MM.1S (cell line): Measurements from ENCODE around the gene AMBRA1.

Experiments
- DNase-seq: peaks from one replicate; pipeline ENCODE4 v3.0.0-alpha.2; 2015
- H2AFZ ChIP-seq: fragments of 300-600 bp; sonication (generic); 2 replicates; pipeline ENCODE4 v1.6.0; 2016; ENCODE audit warnings: antibody characterized with exemption, low read length
- H3F3A ChIP-seq: fragments of 300-600 bp; sonication (generic); 2 replicates; pipeline ENCODE4 v1.6.1; 2016; ENCODE audit warnings: mild to moderate bottlenecking, antibody characterized with exemption, low read length, moderate library complexity, mixed read lengths; ENCODE audit not compliant: insufficient read depth
- H3K27ac ChIP-seq: fragments of 300-600 bp; sonication (generic); 2 replicates; pipeline ENCODE4 v1.5.1; 2016; ENCODE audit warnings: mild to moderate bottlenecking, low read length
- H3K27me3 ChIP-seq: fragments of 300-600 bp; sonication (generic); replicated peaks from 2 replicates; pipeline ENCODE4 v1.6.0; 2016; ENCODE audit warnings: low read length; ENCODE audit not compliant: insufficient read depth
- H3K36me3 ChIP-seq: fragments of 300-600 bp; sonication (generic); replicated peaks from 2 replicates; pipeline ENCODE4 v1.6.1; 2016; ENCODE audit warnings: mild to moderate bottlenecking, low read length, mixed read lengths; ENCODE audit not compliant: insufficient read depth
- H3K4me1 ChIP-seq: fragments of 300-600 bp; sonication (generic); 2 replicates; pipeline ENCODE4 v1.6.1; 2016; ENCODE audit warnings: low read length, mixed read lengths
- H3K4me2 ChIP-seq: fragments of 300-600 bp; sonication (generic); 2 replicates; pipeline ENCODE4 v1.6.0; 2016; ENCODE audit warnings: low read depth, low read length
- H3K4me3 ChIP-seq: fragments of 300-600 bp; sonication (generic); 2 replicates; pipeline ENCODE4 v1.5.1; 2016; ENCODE audit warnings: low read length, mixed read lengths
- H3K79me2 ChIP-seq: fragments of 300-600 bp; sonication (generic); 2 replicates; pipeline ENCODE4 v1.6.1; 2016; ENCODE audit warnings: mixed run types, low read length, mixed read lengths
- H3K9ac ChIP-seq: fragments of 300-600 bp; sonication (generic); 2 replicates; pipeline ENCODE4 v1.6.1; 2016; ENCODE audit warnings: low read length, mixed read lengths
- H3K9me2 ChIP-seq: fragments of 300-600 bp; sonication (generic); replicated peaks from 2 replicates; pipeline ENCODE4 v1.6.1; 2016; ENCODE audit warnings: mild to moderate bottlenecking, low read length, mixed read lengths; ENCODE audit not compliant: insufficient read depth
- H3K9me3 ChIP-seq: fragments of 300-600 bp; sonication (generic); replicated peaks from 2 replicates; pipeline ENCODE4 v1.6.1; 2016; ENCODE audit warnings: mild to moderate bottlenecking, low read length, mixed read lengths; ENCODE audit not compliant: insufficient read depth
- H4K20me1 ChIP-seq: fragments of 300-600 bp; sonication (generic); 2 replicates; pipeline ENCODE4 v1.6.1; 2016; ENCODE audit warnings: mild to moderate bottlenecking, low read length, moderate library complexity, mixed read lengths; ENCODE audit not compliant: insufficient read depth
- CTCF ChIP-seq: fragments of 300-600 bp; sonication (generic); IDR thresholded peaks from 2 replicates; pipeline ENCODE4 v1.5.1; 2016; ENCODE audit warnings: antibody characterized with exemption, low read length, mixed read lengths
- EZH2 ChIP-seq: fragments of 300-600 bp; sonication (generic); optimal IDR thresholded peaks from 2 replicates; pipeline ENCODE3; 2017; ENCODE audit warnings: low read depth, mild to moderate bottlenecking, antibody characterized with exemption, low read length, mixed read lengths
- EZH2phosphoT487 ChIP-seq: fragments of 300-600 bp; sonication (generic); IDR thresholded peaks from 2 replicates; pipeline ENCODE4 v1.6.1; 2018; ENCODE audit warnings: antibody characterized with exemption, low read length

AMBRA1 gene

GRCh38 chr11:46603704-46604308 is 10.0 kb upstream of the AMBRA1 start:
- H3K4me1 ChIP-seq = peaks cover 18% of the 10 kb centered on the region
- H3K4me3 ChIP-seq = no peak overlapping the region
- H3F3A ChIP-seq = no peaks in the 10 kb centered on the region
- no peaks in the 10 kb centered on the region for H3K9me2 ChIP-seq
- no peaks in the 10 kb centered on the region for H4K20me1 ChIP-seq
- H3K36me3 ChIP-seq = no peaks in the 10 kb centered on the region
- DNase-seq = no peak
- no peak overlapping the region for H3K9ac ChIP-seq
- H3K27me3 ChIP-seq = no peaks in the 10 kb centered on the region
- no peak overlapping the region for H3K4me2 ChIP-seq
- H2AFZ ChIP-seq = no peak overlapping the region
- H3K9me3 ChIP-seq = no peaks in the 10 kb centered on the region
- H3K27ac ChIP-seq = no peak overlapping the region
- TF ChIP-seq CTCF (no peak), EZH2 (no peak), EZH2phosphoT487 (no peak)
- H3K79me2 ChIP-seq = no peaks in the 10 kb centered on the region

- TF ChIP-seq CTCF = no peak
- no peak for TF ChIP-seq EZH2phosphoT487
- TF ChIP-seq EZH2 = no peak
- Histone ChIP-seq H3K27ac (no peak overlapping the region), H4K20me1 (no peaks in the 10 kb centered on the region), H3K9me2 (no peaks in the 10 kb centered on the region), H3K79me2 (no peaks in the 10 kb centered on the region), H3K9me3 (no peaks in the 10 kb centered on the region), H3K9ac (no peak overlapping the region), H3K4me2 (no peak overlapping the region), H3K36me3 (no peaks in the 10 kb centered on the region), H3K4me1 (peaks cover 18% of the 10 kb centered on the region), H2AFZ (no peak overlapping the region), H3F3A (no peaks in the 10 kb centered on the region), H3K27me3 (no peaks in the 10 kb centered on the region), H3K4me3 (no peak overlapping the region)
- no peak for DNase-seq
Observed at GRCh38 chr11:46601129-46601528, 7.3 kb upstream of the AMBRA1 start.

GRCh38 chr11:46600194-46600960 is 6.6 kb upstream of the AMBRA1 start:
- H2AFZ ChIP-seq = no peak overlapping the region
- peaks cover 18% of the 10 kb centered on the region for H3K4me1 ChIP-seq
- H3K27me3 ChIP-seq = no peaks in the 10 kb centered on the region
- no peaks in the 10 kb centered on the region for H3K9me3 ChIP-seq
- H3K9me2 ChIP-seq = no peaks in the 10 kb centered on the region
- H3F3A ChIP-seq = no peaks in the 10 kb centered on the region
- DNase-seq = no peak
- TF ChIP-seq EZH2phosphoT487 = no peak
- no peak overlapping the region for H3K9ac ChIP-seq
- H3K4me3 ChIP-seq = no peak overlapping the region
- no peak overlapping the region for H3K27ac ChIP-seq
- H3K36me3 ChIP-seq = no peaks in the 10 kb centered on the region
- no peaks in the 10 kb centered on the region for H4K20me1 ChIP-seq
- no peaks in the 10 kb centered on the region for H3K79me2 ChIP-seq
- H3K4me2 ChIP-seq = no peak overlapping the region
